Panc1 (cell line): ENCODE results near the gene ELAC2. TPM values are rescaled to one million over a fixed set of nuclear protein-coding genes. Genes with fewer than 3 reads are reported as not detected.

Source experiments
- ATAC-seq: fragments of 200-7000 bp; cut with Tn5 transposase; 2 replicates; pipeline ENCODE4 v1.9.1; 2020; ENCODE audit warnings: mild to moderate bottlenecking, moderate library complexity
- BruUV-seq: library from RNA; stranded (reverse); fragments of 400-500 nt; replicated peaks from 2 replicates; lab custom pipeline; 2021; lab: Mats Ljungman, UMichigan
- CTCF ChIA-PET: fragments of 300-600 bp; sonication (Branson Sonifier 250); formaldehyde crosslinking; loops from one replicate; lab custom pipeline; 2022; ENCODE audit warnings: antibody characterized with exemption; lab: Charles Lee
- POLR2A ChIA-PET: fragments of 300-600 bp; sonication (Branson Sonifier 250); formaldehyde crosslinking; loops from one replicate; lab custom pipeline; 2022; ENCODE audit warnings: antibody characterized with exemption; lab: Charles Lee
- DNase-seq: peaks from one replicate; pipeline ENCODE4 v3.0.0-alpha.2; 2010; ENCODE audit warnings: low read depth, low spot score
- H3K27ac ChIP-seq: 2 replicates; pipeline ENCODE4 v1.5.1; 2011; ENCODE audit warnings: mild to moderate bottlenecking, low read length, inconsistent platforms
- H3K27me3 ChIP-seq: fragments of 200-500 bp; sonication (Bioruptor generic); 2 replicates; pipeline ENCODE4 v1.6.0; 2014; ENCODE audit warnings: low read length, inconsistent platforms; ENCODE audit not compliant: control insufficient read depth, insufficient read depth
- H3K36me3 ChIP-seq: fragments of 200-500 bp; sonication (Bioruptor generic); 2 replicates; pipeline ENCODE4 v1.5.1; 2014; ENCODE audit warnings: inconsistent platforms, mild to moderate bottlenecking, low read length, moderate library complexity; ENCODE audit not compliant: control insufficient read depth, insufficient read depth
- H3K4me1 ChIP-seq: 2 replicates; pipeline ENCODE4 v1.5.1; 2011; ENCODE audit warnings: inconsistent platforms, mild to moderate bottlenecking, low read length, moderate library complexity; ENCODE audit not compliant: control insufficient read depth, insufficient read depth
- H3K4me3 ChIP-seq, 2 experiments: 2 replicates each; pipeline ENCODE4 v1.5.1; 2011 to 2012; ENCODE audit warnings: low read depth in 2 of 2, low read length in 2 of 2, mild to moderate bottlenecking in 2 of 2, inconsistent platforms in 1 of 2, moderate library complexity in 1 of 2
- H3K9me3 ChIP-seq: fragments of 200-500 bp; sonication (Bioruptor generic); 2 replicates; pipeline ENCODE4 v1.5.1; 2014; ENCODE audit warnings: low read depth, mild to moderate bottlenecking, inconsistent platforms, low read length, moderate library complexity; ENCODE audit not compliant: control insufficient read depth, insufficient read depth
- CTCF ChIP-seq: fragments of 450-650 bp; IDR thresholded peaks from 2 replicates; pipeline ENCODE4 v1.5.1; 2017; ENCODE audit warnings: mild to moderate bottlenecking
- POLR2AphosphoS5 ChIP-seq: IDR thresholded peaks from 2 replicates; pipeline ENCODE4 v1.6.1; 2012; ENCODE audit warnings: mild to moderate bottlenecking, low read depth, low read length, moderate library complexity
- SIN3A ChIP-seq: IDR thresholded peaks from 2 replicates; pipeline ENCODE4 v1.6.1; 2012; ENCODE audit warnings: low read depth, mild to moderate bottlenecking, low read length, moderate library complexity, borderline replicate concordance; ENCODE audit not compliant: insufficient read depth
- TCF7L2 ChIP-seq: IDR thresholded peaks from 2 replicates; pipeline ENCODE4 v1.6.1; 2011; ENCODE audit warnings: mild to moderate bottlenecking, low read depth, low read length, inconsistent platforms
- in situ Hi-C: cut with HindIII; loops from 2 replicates; pipeline ENCODE4 v1.10.0; 2016; ENCODE audit warnings: low sequenced_read_pairs, low pct_unique_long_range_greater_than_20kb
- intact Hi-C: fragments of 100-400 bp; cut with micrococcal nuclease; formaldehyde crosslinking; loops from one replicate; pipeline ENCODE4 v1.10.0; 2022; ENCODE audit not compliant: unreplicated experiment
- total RNA-seq: library from RNA; stranded (reverse); gene quantifications from one replicate; pipeline ENCODE4 v1.2.1, GENCODE V29; 2021; ENCODE audit not compliant: unreplicated experiment
- TF ChIP-seq, protein P1 (sequence below), 2 experiments: IDR thresholded peaks; 2 replicates each; pipeline ENCODE4 v1.6.1; 2011 to 2012; ENCODE audit warnings: low read depth in 2 of 2, control low read depth in 1 of 2, low read length in 1 of 2, mild to moderate bottlenecking in 1 of 2, moderate library complexity in 1 of 2; ENCODE audit not compliant: insufficient read depth in 1 of 2

The ELAC2 gene
- total RNA-seq, 1 experiment from 2014 or later, result 52.7 TPM

DNA sequence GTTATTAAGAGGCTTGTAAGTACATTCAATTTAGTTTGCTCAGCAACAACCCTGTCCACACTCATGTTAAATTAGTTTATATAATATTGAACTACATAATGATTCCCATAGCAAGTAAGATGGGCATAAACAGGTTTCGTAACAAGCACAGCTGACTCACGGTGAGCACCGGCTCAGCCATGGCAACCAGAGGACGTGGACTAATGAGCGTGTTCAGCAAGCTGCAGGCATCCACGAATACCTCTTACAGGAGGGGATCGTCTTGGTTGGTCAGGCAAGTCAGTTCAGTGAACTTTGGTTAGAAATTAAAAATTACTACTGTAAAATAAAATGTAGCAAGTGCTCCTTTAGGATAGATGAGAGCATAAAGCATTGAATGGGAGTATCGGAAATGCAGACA lies 58.4 kb downstream of the ELAC2 start:
- H3K4me1 ChIP-seq, result no peaks in the 10 kb centered on the region
- no peak for DNase-seq
- CTCF ChIA-PET, result no interaction called here
- POLR2A ChIA-PET, result no interaction called here
- no peak for TF ChIP-seq SIN3A
- no peak for TF ChIP-seq CTCF
- TF ChIP-seq TCF7L2, result no peak
- TF ChIP-seq, protein P1, sequence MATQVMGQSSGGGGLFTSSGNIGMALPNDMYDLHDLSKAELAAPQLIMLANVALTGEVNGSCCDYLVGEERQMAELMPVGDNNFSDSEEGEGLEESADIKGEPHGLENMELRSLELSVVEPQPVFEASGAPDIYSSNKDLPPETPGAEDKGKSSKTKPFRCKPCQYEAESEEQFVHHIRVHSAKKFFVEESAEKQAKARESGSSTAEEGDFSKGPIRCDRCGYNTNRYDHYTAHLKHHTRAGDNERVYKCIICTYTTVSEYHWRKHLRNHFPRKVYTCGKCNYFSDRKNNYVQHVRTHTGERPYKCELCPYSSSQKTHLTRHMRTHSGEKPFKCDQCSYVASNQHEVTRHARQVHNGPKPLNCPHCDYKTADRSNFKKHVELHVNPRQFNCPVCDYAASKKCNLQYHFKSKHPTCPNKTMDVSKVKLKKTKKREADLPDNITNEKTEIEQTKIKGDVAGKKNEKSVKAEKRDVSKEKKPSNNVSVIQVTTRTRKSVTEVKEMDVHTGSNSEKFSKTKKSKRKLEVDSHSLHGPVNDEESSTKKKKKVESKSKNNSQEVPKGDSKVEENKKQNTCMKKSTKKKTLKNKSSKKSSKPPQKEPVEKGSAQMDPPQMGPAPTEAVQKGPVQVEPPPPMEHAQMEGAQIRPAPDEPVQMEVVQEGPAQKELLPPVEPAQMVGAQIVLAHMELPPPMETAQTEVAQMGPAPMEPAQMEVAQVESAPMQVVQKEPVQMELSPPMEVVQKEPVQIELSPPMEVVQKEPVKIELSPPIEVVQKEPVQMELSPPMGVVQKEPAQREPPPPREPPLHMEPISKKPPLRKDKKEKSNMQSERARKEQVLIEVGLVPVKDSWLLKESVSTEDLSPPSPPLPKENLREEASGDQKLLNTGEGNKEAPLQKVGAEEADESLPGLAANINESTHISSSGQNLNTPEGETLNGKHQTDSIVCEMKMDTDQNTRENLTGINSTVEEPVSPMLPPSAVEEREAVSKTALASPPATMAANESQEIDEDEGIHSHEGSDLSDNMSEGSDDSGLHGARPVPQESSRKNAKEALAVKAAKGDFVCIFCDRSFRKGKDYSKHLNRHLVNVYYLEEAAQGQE (IDR thresholded peaks at IDR 0.05; ENCODE audit: insufficient read depth in 1 of 2, low read depth in 2 of 2, low read length in 1 of 2), result no peak
- TF ChIP-seq POLR2AphosphoS5, result no peak
- H3K27me3 ChIP-seq, result no peaks in the 10 kb centered on the region
- in situ Hi-C loops, result no loop called here
- no peaks in the 10 kb centered on the region for H3K9me3 ChIP-seq
- no peaks in the 10 kb centered on the region for H3K36me3 ChIP-seq
- intact Hi-C loops, result no loop called here
- ATAC-seq, result no peak
- H3K27ac ChIP-seq, result no peak overlapping the region
- no peak overlapping the region for H3K4me3 ChIP-seq
- BruUV-seq, result no TSS peak

- in situ Hi-C loops, result no loop called here
- POLR2A ChIA-PET, result no interaction called here
Measured at GRCh38 chr17:12958786-12959185, 59.0 kb downstream of the ELAC2 start.

More at GRCh38 chr17:12958786-12959185, 59.0 kb downstream of the ELAC2 start:
- no peak overlapping the region for H3K4me3 ChIP-seq
- DNase-seq (no peak), ATAC-seq (no peak)
- no peaks in the 10 kb centered on the region for H3K4me1 ChIP-seq
- H3K27ac ChIP-seq, result no peak overlapping the region
- H3K36me3 ChIP-seq, result no peaks in the 10 kb centered on the region
- intact Hi-C loops, result no loop called here
- H3K9me3 ChIP-seq, result no peaks in the 10 kb centered on the region
- no TSS peak for BruUV-seq
- H3K27me3 ChIP-seq, result no peaks in the 10 kb centered on the region
- CTCF ChIA-PET, result no interaction called here
- TF ChIP-seq POLR2AphosphoS5 (no peak), TCF7L2 (no peak), SIN3A (no peak), CTCF (no peak)
- TF ChIP-seq, protein P1 (IDR thresholded peaks at IDR 0.05; ENCODE audit: insufficient read depth in 1 of 2, low read depth in 2 of 2, low read length in 1 of 2), result no peak
